Limb (tissue), 2 donors: ENCODE results near the gene CEP112.

ENCODE experiments used
- DNase-seq, 2 donors: peaks; one replicate each; pipeline ENCODE4 v3.0.0-alpha.2; 2016; ENCODE audit errors: extremely low spot score in 2 of 2

CEP112 gene

DNA sequence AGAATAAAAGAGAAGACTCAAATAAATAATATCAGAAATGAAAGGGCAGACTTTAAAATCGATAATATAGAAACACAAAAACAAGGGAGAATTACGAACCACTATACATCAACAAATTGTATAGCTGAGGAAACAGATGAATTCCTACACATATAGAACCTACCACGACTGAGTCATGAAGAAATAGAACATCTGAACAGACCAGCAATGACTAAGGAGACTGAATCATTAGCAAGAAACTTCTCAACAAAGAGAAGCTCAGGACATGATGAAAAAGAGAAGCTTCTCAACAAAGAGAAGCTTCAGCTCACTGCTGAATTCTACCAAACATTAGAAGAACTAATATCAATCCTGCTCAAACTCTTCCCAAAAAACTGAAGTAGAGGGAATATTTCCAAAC is 255.9 kb downstream of the CEP112 start:
- DNase-seq: no peak

GRCh38 chr17:65933290-65933689 is 258.6 kb downstream of the CEP112 start:
- no peak for DNase-seq

- DNase-seq: no peak
Measured at GRCh38 chr17:65931246-65932149, 260.4 kb downstream of the CEP112 start.

DNA sequence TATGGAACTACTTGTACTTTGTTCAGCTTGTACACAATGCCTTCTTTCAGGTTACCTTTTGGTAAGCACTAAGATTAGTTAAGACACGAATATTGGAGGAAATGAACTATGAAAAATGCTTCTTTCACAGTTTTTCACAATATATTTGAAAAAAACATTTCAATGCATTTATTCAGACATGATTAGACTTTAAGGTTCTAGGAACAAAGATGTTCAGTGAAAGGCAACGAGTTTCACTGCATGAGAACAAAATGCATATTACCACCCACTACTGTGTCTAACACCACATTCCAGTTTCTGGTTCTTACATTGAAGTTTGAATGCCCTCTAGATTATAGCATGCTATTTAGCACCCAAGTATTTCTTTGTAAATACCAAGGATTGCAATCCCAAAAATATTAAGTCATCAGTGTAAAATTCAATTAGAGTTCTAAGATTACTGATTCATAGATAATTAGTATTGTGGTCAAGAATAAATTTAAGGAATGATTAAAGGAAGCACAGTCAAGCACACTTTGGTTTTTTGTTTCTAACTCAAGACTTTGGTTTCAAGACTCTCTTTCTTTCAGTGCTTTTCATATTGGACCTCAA is 261.7 kb downstream of the CEP112 start:
- DNase-seq: no peak

- DNase-seq: no peak
Measured at GRCh38 chr17:65926599-65926998, 265.3 kb downstream of the CEP112 start.

- no peak for DNase-seq
Measured at GRCh38 chr17:65925606-65926307, 266.2 kb downstream of the CEP112 start.

- DNase-seq: no peak
Measured at GRCh38 chr17:65920996-65921395, 270.9 kb downstream of the CEP112 start.

GRCh38 chr17:65918916-65919315 is 273.0 kb downstream of the CEP112 start:
- DNase-seq: no peak

DNA sequence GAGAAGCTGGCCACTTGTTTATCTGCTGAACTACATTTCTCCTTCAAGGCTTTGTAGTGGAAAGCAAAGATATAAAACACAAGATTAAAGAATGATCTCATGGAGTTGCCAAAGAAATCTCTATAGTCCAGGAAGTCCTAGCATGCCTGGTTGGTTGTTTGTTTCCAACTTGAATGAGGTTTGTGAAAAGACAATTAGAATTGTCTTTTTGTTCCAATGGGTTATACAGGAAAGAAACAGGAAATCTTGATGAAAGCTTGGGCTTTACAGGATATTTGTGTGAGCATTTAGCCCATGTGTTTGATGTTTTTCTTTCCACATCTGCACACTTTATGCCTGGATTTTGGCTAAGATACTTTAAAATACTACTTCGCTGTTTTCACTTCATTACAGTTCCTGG is 273.4 kb downstream of the CEP112 start:
- peak in 1 of 2 donors; percentile 21 for DNase-seq

- DNase-seq: no peak
Measured at GRCh38 chr17:65917560-65917959, 274.4 kb downstream of the CEP112 start.

GRCh38 chr17:65916425-65916824 is 275.5 kb downstream of the CEP112 start:
- no peak for DNase-seq

DNA sequence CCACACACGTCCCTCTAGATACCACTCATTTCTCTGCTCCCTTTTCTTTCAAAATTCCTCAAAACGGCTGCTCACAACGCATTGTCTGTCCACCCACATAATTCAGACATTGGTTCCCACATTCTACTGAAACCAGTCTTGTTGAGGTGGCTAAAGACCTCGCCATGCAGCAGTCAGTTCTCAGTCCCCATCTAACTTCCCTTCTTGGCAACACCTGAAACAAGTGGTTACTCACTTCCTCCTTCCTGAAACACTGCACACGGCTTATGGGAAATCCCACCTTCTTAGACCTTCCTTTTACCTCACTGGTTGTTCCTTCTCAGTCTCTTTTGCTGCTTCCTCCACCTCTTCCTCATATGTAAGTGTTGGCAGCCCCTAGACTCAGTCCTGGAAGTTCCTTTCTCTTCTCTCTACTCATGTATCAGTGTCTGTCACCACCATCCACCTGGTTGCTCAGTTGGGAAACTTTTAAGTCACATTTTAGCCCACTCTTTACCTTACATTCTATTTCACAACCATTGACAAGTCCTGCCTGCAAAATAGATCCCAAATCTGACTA is 277.1 kb downstream of the CEP112 start:
- DNase-seq: no peak

- no peak for DNase-seq
Measured at GRCh38 chr17:65913326-65913850, 278.5 kb downstream of the CEP112 start.

- no peak for DNase-seq
Measured at GRCh38 chr17:65910836-65911235, 281.1 kb downstream of the CEP112 start.

- peak in 1 of 2 donors; percentile 33 for DNase-seq
Measured at GRCh38 chr17:65902831-65903522, 289.0 kb downstream of the CEP112 start.

DNA sequence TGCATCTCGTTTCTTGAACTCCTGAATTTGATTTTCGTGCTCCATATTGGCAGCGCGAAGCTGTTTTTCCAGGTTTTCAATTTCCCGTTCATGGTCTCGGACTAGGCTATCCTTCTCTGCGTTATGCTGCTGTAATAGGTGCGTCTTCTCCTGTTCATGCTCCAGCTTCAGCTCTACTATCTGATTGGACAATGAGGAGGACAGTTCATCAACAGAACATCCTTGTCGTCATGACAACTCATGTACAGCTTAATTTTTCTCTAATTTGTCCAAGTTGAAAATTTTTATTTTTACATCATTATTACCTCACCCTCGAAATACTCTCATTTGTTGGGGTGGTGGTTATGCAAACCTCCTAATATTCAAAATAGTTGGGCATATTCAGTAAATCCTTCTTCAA is 289.8 kb downstream of the CEP112 start:
- no peak for DNase-seq

DNA sequence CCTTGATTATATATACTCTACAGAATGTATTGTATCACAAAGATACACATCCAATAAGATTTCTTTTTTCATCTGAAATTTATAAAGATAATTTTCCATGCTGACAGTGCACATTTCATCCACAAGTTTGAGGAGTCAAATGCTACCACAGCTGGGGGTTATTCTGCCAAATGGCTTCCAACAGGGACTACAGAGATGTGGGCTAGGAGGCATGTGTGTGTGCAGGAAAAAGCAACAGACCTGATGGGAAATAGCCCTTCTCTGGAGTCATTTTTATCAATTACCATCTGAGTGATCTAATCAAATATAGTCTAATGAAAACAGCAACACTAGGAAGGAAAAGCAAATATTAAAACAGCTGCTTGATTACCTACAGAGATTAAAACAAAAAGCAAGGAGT is 290.5 kb downstream of the CEP112 start:
- no peak for DNase-seq

GRCh38 chr17:65900216-65900615 is 291.7 kb downstream of the CEP112 start:
- no peak for DNase-seq

GRCh38 chr17:65898651-65899050 is 293.3 kb downstream of the CEP112 start:
- DNase-seq: no peak

DNA sequence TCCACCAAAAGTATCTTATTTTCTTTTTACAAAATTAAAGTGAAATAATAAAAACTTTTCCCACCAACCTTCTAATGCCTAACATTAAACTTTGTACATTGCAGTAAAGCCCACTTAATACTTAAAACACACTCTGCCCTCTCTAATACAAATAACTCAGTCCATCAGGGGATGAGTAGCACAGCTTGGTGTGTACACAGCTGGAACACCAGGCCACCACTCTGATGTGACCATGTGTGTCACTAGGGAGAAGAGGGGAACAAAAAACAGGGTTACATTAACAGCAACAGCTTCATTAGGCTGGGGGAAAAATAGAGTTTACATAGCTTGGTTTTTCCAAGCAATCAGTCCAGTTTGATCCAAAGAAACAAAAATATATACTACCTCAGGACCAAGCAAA is 295.0 kb downstream of the CEP112 start:
- no peak for DNase-seq

DNA sequence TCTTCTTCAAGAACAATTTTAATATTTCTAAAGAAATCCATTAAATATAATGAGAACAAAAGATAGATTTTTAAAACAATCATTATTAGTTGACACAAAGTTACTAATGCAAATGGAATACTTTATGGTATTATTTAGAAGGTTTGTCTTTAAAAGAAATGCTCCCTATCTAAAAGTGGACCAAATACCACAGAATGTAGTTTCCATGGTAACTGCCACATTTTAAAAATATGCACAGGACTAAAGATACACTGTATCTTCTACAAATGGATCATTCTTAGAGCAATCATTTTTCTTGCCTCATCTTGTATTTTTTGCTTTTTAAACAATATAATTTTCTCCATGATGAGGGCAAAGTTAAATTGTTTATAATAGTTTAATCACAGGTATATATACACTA is 296.0 kb downstream of the CEP112 start:
- DNase-seq: no peak
